HG03558 (cell line): ENCODE results near the gene LEF1.

ENCODE experiments used
- ATAC-seq: cut with Tn5 transposase; IDR thresholded peaks from one replicate; pipeline ENCODE4 v1.9.1; 2021; ENCODE audit warnings: moderate number of reproducible peaks; ENCODE audit not compliant: unreplicated experiment; ENCODE audit errors: extremely low read depth

Gene LEF1

GRCh38 chr4:108008721-108009120, 160.0 kb downstream of the LEF1 start:
- ATAC-seq = no peak

DNA sequence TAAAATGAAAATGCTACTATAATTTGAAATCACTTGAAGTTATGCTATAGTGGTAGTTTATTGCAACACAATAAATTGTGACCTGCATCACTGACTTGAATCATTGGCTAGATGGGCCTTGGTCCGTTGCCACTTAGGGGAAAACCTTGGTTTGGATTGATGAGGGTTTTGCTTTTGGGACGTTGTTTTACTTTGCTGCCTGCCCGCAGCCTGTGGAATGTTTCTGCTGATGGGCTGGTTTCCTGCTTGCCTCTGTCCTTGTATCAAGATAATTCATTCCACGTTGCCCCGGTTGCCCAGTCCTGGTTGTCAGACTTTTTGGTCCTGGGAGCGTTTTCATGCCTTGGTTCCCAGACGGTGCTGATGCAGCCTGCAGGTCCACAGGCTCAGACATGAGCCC, 160.7 kb downstream of the LEF1 start:
- no peak for ATAC-seq

GRCh38 chr4:108006361-108006760, 162.4 kb downstream of the LEF1 start:
- ATAC-seq = no peak

GRCh38 chr4:108005807-108006206, 162.9 kb downstream of the LEF1 start:
- no peak for ATAC-seq

GRCh38 chr4:108004646-108005045, 164.1 kb downstream of the LEF1 start:
- no peak for ATAC-seq

DNA sequence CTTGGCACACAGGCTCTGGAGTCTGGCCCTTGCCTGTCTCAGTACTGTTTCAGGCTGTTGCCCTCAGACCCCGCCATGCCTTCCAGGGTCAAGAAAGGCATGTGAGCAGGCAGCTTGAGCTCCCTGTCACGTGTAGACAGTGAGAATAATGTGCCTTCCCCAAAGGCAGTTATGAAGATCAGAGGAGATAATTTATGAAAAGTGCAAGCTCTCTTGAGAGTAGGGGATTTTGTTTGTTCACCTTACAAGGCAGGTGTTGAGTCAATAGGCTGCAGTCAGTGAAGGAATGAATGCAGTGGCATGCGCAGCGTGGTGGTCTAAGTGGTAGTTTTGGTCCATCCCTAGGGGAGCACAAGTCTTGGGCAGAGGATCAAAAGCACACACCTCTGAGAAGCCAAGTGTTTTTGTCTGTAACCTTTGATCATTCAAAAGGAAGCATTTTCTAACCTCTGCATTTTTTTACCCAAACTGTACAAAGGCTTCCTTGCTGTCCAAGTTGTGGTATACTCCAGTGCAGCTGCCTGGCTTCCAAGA, 164.7 kb downstream of the LEF1 start:
- no peak for ATAC-seq

GRCh38 chr4:108001540-108002135, 167.1 kb downstream of the LEF1 start:
- ATAC-seq = no peak

- no peak for ATAC-seq
These were observed 168.7 kb downstream of the LEF1 start for GRCh38 chr4:107999932-108000539.

GRCh38 chr4:107997794-107998193, 170.9 kb downstream of the LEF1 start:
- no peak for ATAC-seq
